ENCODE measurements around the gene ZDHHC3.

ZDHHC3 gene

GRCh38 chr3:44930911-44931310, 45.1 kb downstream of the ZDHHC3 start:
- no peak for FAIRE-seq
- DNase-seq (ENCODE audit: low spot score): no peak

- DNase-seq (ENCODE audit: low spot score) (no peak), FAIRE-seq (no peak)
Measured at GRCh38 chr3:44929782-44930181, 46.2 kb downstream of the ZDHHC3 start.

- no peak for FAIRE-seq
- no peak for DNase-seq (ENCODE audit: low spot score)
Measured at GRCh38 chr3:44927371-44927770, 48.6 kb downstream of the ZDHHC3 start.

GRCh38 chr3:44926921-44927320, 49.1 kb downstream of the ZDHHC3 start:
- FAIRE-seq (no peak), DNase-seq (ENCODE audit: low spot score) (no peak)

- no peak for DNase-seq (ENCODE audit: low spot score)
- FAIRE-seq: no peak
Measured at GRCh38 chr3:44926172-44926571, 49.8 kb downstream of the ZDHHC3 start.

GRCh38 chr3:44924457-44925084, 51.4 kb downstream of the ZDHHC3 start:
- DNase-seq (ENCODE audit: low spot score) (no peak), FAIRE-seq (no peak)

- no peak for FAIRE-seq
- no peak for DNase-seq (ENCODE audit: low spot score)
Measured at GRCh38 chr3:44923632-44924456, 52.1 kb downstream of the ZDHHC3 start.

- DNase-seq (ENCODE audit: low spot score) (no peak), FAIRE-seq (peak; percentile 5)
Measured at GRCh38 chr3:44920081-44920480, 55.9 kb downstream of the ZDHHC3 start.

- FAIRE-seq: no peak
- DNase-seq (ENCODE audit: low spot score): no peak
Measured at GRCh38 chr3:44918581-44918980, 57.4 kb downstream of the ZDHHC3 start.

GRCh38 chr3:44918087-44918486, 57.9 kb downstream of the ZDHHC3 start:
- DNase-seq (ENCODE audit: low spot score): no peak
- no peak for FAIRE-seq

GRCh38 chr3:44915702-44916438, 60.1 kb downstream of the ZDHHC3 start:
- FAIRE-seq (no peak), DNase-seq (ENCODE audit: low spot score) (no peak)

GRCh38 chr3:44914936-44915335, 61.0 kb downstream of the ZDHHC3 start:
- DNase-seq (ENCODE audit: low spot score) (peak; percentile 34), FAIRE-seq (no peak)

GRCh38 chr3:44913868-44914468, 62.0 kb downstream of the ZDHHC3 start:
- DNase-seq (ENCODE audit: low spot score): peak; percentile 84
- no peak for FAIRE-seq

GRCh38 chr3:44910693-44911092, 65.3 kb downstream of the ZDHHC3 start:
- DNase-seq (ENCODE audit: low spot score): no peak
- no peak for FAIRE-seq

- DNase-seq (ENCODE audit: low spot score): no peak
- FAIRE-seq: no peak
Measured at GRCh38 chr3:44909063-44909462, 66.9 kb downstream of the ZDHHC3 start.

- no peak for DNase-seq (ENCODE audit: low spot score)
- FAIRE-seq: no peak
Measured at GRCh38 chr3:44907612-44908011, 68.4 kb downstream of the ZDHHC3 start.

GRCh38 chr3:44906997-44907396, 69.0 kb downstream of the ZDHHC3 start:
- FAIRE-seq (no peak), DNase-seq (ENCODE audit: low spot score) (peak; percentile 26)

- FAIRE-seq (no peak), DNase-seq (ENCODE audit: low spot score) (no peak)
Measured at GRCh38 chr3:44905446-44906157, 70.4 kb downstream of the ZDHHC3 start.

- DNase-seq (ENCODE audit: low spot score) (no peak), FAIRE-seq (no peak)
Measured at GRCh38 chr3:44903751-44904150, 72.2 kb downstream of the ZDHHC3 start.

- FAIRE-seq (no peak), DNase-seq (ENCODE audit: low spot score) (no peak)
Measured at GRCh38 chr3:44903314-44903713, 72.7 kb downstream of the ZDHHC3 start.

- DNase-seq (ENCODE audit: low spot score) (no peak), FAIRE-seq (no peak)
Measured at GRCh38 chr3:44902628-44903027, 73.3 kb downstream of the ZDHHC3 start.

All from urothelium cell line (cell line).